Epithelial cell of esophagus (primary cell): ENCODE measurements around the gene PARP12.

Experiments used
- DNase-seq: peaks from one replicate; pipeline ENCODE4 v3.0.0; 2010; ENCODE audit warnings: low read depth
- H3K4me3 ChIP-seq: 2 replicates; pipeline ENCODE4 v1.5.1; 2011; ENCODE audit warnings: mild to moderate bottlenecking, low read length, control low read depth
- TF ChIP-seq, protein P1 (sequence below): IDR thresholded peaks from 2 replicates; pipeline ENCODE4 v1.5.1; 2011; ENCODE audit warnings: low read depth, mild to moderate bottlenecking, low read length, control low read depth, inconsistent platforms; ENCODE audit not compliant: insufficient read depth; ENCODE audit errors: missing control alignments

The PARP12 gene

DNA sequence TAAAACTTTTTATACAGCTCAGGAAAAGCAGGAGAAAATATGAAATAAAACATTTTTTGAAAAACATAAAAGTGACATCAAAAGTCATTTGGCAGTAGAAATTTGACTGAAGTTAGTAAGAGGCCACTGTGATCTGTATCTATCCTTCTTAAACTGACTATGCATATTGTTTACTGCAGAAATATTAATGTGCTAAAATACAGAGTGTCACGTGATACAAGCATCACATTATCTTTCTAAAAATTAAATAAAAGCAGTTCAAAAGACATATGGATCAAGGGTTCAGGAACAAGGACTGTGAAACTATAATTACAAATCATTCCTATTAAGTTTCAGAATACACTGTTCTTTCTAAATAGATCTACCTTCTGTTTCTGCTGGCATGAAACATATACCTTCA is 33.7 kb downstream of the PARP12 start:
- no peak overlapping the region for H3K4me3 ChIP-seq
- no peak for DNase-seq
- TF ChIP-seq, protein P1, sequence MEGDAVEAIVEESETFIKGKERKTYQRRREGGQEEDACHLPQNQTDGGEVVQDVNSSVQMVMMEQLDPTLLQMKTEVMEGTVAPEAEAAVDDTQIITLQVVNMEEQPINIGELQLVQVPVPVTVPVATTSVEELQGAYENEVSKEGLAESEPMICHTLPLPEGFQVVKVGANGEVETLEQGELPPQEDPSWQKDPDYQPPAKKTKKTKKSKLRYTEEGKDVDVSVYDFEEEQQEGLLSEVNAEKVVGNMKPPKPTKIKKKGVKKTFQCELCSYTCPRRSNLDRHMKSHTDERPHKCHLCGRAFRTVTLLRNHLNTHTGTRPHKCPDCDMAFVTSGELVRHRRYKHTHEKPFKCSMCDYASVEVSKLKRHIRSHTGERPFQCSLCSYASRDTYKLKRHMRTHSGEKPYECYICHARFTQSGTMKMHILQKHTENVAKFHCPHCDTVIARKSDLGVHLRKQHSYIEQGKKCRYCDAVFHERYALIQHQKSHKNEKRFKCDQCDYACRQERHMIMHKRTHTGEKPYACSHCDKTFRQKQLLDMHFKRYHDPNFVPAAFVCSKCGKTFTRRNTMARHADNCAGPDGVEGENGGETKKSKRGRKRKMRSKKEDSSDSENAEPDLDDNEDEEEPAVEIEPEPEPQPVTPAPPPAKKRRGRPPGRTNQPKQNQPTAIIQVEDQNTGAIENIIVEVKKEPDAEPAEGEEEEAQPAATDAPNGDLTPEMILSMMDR = no peak

DNA sequence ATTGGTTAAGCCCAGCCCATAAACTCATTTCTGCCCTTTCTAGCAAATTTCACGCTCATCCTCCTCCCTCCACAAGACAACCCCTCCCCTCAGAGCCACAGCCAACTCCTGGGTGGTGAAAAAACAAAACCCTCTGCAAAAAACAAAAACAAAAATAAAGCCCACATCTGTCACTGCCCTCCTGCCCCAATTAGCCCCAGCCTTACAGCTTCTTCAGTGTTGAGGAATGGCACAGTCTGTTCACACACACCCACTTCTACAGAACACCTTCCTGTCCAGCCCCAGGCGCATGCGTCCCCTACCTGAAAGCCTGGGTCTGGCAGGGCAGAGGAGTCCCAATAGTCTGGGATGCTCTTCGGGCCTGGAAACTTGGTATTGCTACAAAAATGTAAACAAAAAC is 34.4 kb downstream of the PARP12 start:
- TF ChIP-seq, protein P1 = no peak
- DNase-seq = no peak
- H3K4me3 ChIP-seq = no peak overlapping the region

DNA sequence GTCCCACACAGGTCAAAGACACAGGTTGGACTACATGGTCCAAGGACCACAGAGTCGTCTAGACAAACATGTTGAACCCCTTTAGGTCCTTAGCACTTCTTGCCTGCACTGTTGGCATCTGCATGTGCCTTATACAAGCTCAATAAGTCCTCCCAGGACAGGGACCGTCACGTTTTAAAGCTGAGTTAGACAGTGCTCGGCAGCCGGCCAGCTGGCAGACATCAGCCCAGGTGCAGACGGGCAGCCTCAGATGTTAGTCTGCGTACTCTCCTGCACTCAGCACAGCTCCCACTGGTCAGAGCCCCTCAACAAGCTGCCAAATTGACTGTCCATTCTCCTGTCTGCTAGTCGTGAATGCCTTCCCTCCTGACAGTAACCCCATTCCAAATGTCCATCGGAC is 34.9 kb downstream of the PARP12 start:
- H3K4me3 ChIP-seq = no peak overlapping the region
- TF ChIP-seq, protein P1 = no peak
- DNase-seq = no peak

DNA sequence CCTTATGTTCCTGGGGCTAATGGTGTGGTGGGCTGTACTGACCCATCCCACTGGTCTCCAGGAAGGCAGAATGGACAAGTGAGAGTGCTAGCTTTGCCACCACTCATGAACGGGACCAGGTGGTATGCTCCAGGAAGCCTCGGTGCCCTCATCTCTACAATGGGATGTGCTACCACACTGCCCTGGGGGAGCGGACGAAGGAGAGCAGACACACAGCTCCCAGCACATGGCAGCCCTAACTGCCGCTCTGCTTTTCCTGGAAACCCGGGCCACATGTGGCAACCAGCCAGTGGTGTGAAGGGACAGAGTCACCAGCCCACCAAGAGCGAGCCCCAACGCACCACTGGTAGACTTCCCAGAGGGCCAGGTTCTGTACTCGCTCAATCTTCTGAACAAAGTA is 35.8 kb downstream of the PARP12 start:
- H3K4me3 ChIP-seq = no peak overlapping the region
- TF ChIP-seq, protein P1 = no peak
- no peak for DNase-seq

DNA sequence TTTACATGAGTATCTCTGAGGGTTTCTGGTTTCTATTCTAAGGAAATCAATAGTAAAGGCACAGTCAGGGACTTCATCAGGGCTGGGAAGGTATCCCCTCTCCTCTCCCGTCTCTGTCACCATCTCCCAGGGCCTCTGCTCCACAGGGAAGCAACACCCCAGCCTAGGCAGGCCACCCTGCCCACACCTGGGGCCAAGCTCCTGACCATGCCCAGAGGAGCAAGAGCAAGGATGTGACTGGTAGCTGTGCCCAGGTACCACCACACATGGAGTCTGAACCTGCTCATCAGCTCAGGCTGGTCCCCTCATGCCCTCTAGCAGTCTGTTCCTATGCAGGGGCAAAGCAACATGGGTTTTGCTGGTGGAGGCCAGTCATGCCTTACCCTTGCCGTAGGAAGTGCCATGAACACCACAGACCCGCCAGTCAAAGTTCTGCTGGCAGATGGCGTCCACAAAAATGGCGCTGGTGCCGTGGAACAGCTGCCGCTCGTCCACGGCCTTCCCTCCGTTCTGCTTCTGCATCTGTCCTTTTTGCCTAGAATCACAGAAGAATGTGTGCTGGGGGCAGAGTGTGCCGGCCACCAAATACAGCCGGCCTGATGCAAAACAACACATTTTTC is 36.8 kb downstream of the PARP12 start:
- TF ChIP-seq, protein P1 = no peak
- no peak for DNase-seq
- no peak overlapping the region for H3K4me3 ChIP-seq

DNA sequence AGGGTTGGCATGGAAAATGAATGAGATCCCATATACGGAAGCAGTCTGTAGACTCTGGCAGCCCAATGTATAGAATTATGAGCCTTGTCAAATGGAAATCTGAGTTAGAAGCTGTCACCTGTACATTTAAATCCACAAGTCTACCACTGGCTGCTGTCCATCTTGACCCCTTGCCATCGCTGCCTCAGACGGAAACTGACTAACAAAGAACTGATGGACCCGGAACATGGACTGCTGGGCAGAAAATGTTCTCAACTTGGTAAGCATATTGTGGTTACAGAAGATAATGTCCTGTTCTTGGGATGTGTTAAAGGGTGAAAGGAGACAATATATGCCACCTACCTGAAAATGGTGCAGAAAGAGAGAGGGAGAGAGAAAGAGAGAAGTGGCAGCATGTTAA is 37.5 kb downstream of the PARP12 start:
- TF ChIP-seq, protein P1 = no peak
- DNase-seq = no peak
- no peak overlapping the region for H3K4me3 ChIP-seq

DNA sequence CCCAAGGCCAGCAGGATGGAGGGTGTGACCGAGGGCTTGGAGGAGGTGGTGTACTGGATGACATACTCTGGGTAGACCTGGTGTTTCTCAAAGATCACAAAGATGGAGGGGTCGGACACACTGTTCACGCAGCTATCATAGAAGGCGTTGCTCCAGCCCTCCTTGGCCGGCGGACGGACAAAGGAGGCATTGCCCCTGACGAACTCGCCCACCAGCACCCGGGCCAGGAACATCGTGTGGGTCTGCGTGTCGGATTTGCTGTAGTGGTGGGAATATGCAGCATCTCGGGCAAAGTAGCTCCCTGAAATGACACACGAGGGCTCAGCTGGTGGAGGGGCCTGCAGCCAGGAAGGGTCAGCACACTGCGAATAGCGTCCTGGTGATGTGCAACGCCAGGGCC is 38.2 kb downstream of the PARP12 start:
- no peak overlapping the region for H3K4me3 ChIP-seq
- DNase-seq = no peak
- TF ChIP-seq, protein P1 = no peak
